HCT116 (cell line): Measurements from ENCODE around the gene IMPG2. TPM values are rescaled to one million over a fixed set of nuclear protein-coding genes. Genes with fewer than 3 reads are reported as not detected.

Experiments
- ATAC-seq: fragments of 200-7000 bp; cut with Tn5 transposase; 2 replicates; pipeline ENCODE4 v1.9.1; 2020; ENCODE audit warnings: mild to moderate bottlenecking, moderate library complexity
- BruUV-seq: library from RNA; stranded (reverse); fragments of 400-500 nt; replicated peaks from 2 replicates; lab custom pipeline; 2021; lab: Mats Ljungman, UMichigan
- CTCF ChIA-PET: fragments of 300-600 bp; sonication (Branson Sonifier 250); formaldehyde crosslinking; loops from one replicate; lab custom pipeline; 2021; ENCODE audit warnings: antibody characterized with exemption; lab: Charles Lee
- POLR2A ChIA-PET: fragments of 300-600, 350-600 bp; sonication (Branson Sonifier 250); formaldehyde crosslinking; loops from one replicate; lab custom pipeline; 2021; ENCODE audit warnings: antibody characterized with exemption; lab: Charles Lee
- RAD21 ChIA-PET, 2 experiments: fragments of 300-600 bp; sonication (Branson Sonifier 250); formaldehyde crosslinking; loops; one replicate each; lab custom pipeline; 2023; ENCODE audit warnings: low total read pairs in 2 of 2; ENCODE audit not compliant: uncharacterized antibody in 2 of 2, unreplicated experiment in 2 of 2, low non-redundant PET in 1 of 2; lab: Charles Lee
- DNase-seq: peaks from one replicate; pipeline ENCODE4 v3.0.0-alpha.2; 2010; ENCODE audit warnings: low read depth, low spot score
- H2AFZ ChIP-seq: fragments of 200-600 bp; shearing (Covaris generic), sonication (generic); 2 replicates; pipeline ENCODE4 v1.6.1; 2017; ENCODE audit warnings: low read depth, mixed run types, mixed read lengths, antibody characterized with exemption, low read length; ENCODE audit not compliant: poor library complexity, severe bottlenecking
- H3K27ac ChIP-seq: 2 replicates; pipeline ENCODE4 v1.5.1; 2012; ENCODE audit warnings: low read depth, low read length
- H3K27me3 ChIP-seq: fragments of 200-600 bp; sonication (generic); 2 replicates; pipeline ENCODE4 v1.6.1; 2016; ENCODE audit warnings: mixed run types, low read length, mixed read lengths; ENCODE audit not compliant: insufficient read depth
- H3K36me3 ChIP-seq, 2 experiments: fragments of 200-500 bp in 1 of 2; fragments of 200-600 bp in 1 of 2; sonication (Bioruptor generic) in 1 of 2; sonication (generic) in 1 of 2; 2 replicates each; pipeline versions ENCODE4 v1.5.1 to v1.6.1; 2014 to 2016; ENCODE audit warnings: low read length in 2 of 2, inconsistent platforms in 1 of 2, mixed read lengths in 1 of 2, mixed run types in 1 of 2; ENCODE audit not compliant: insufficient read depth in 2 of 2, control insufficient read depth in 1 of 2
- H3K4me1 ChIP-seq, 2 experiments: fragments of 200-600 bp in 1 of 2; sonication (generic) in 1 of 2; 2 replicates each; pipeline versions ENCODE4 v1.5.1 to v1.6.1; 2012 to 2017; ENCODE audit warnings: low read length in 2 of 2, inconsistent platforms in 1 of 2, mild to moderate bottlenecking in 1 of 2, mixed read lengths in 1 of 2, mixed run types in 1 of 2, moderate library complexity in 1 of 2; ENCODE audit not compliant: insufficient read depth in 2 of 2, control insufficient read depth in 1 of 2
- H3K4me2 ChIP-seq: fragments of 200-600 bp; sonication (generic); 2 replicates; pipeline ENCODE4 v1.6.1; 2017; ENCODE audit warnings: mixed run types, low read length, mixed read lengths
- H3K4me3 ChIP-seq, 2 experiments: fragments of 200-600 bp in 1 of 2; sonication (generic) in 1 of 2; replicated peaks in 1 of 2; 2 replicates each; pipeline ENCODE4 v1.5.1; 2011 to 2016; ENCODE audit warnings: low read length in 2 of 2, control low read depth in 1 of 2, low read depth in 1 of 2, mild to moderate bottlenecking in 1 of 2, mixed read lengths in 1 of 2, mixed run types in 1 of 2
- H3K79me2 ChIP-seq: fragments of 200-600 bp; sonication (generic); 2 replicates; pipeline ENCODE4 v1.6.1; 2017; ENCODE audit warnings: mild to moderate bottlenecking, mixed run types, low read length, moderate library complexity, mixed read lengths; ENCODE audit not compliant: insufficient read depth
- H3K9ac ChIP-seq: fragments of 200-600 bp; sonication (generic); 2 replicates; pipeline ENCODE4 v1.6.1; 2016; ENCODE audit warnings: low read length, mixed read lengths
- H3K9me2 ChIP-seq: fragments of 200-600 bp; sonication (generic), shearing (Covaris generic); 2 replicates; pipeline ENCODE4 v1.6.1; 2017; ENCODE audit warnings: mixed run types, mild to moderate bottlenecking, moderate library complexity; ENCODE audit not compliant: insufficient read depth
- H3K9me3 ChIP-seq, 2 experiments: fragments of 200-500 bp in 1 of 2; fragments of 200-600 bp in 1 of 2; sonication (Bioruptor generic) in 1 of 2; sonication (generic) in 1 of 2; 2 replicates each; pipeline ENCODE4 v1.6.1; 2014 to 2017; ENCODE audit warnings: low read length in 2 of 2, mixed read lengths in 2 of 2, inconsistent platforms in 1 of 2, low read depth in 1 of 2, mild to moderate bottlenecking in 1 of 2, mixed run types in 1 of 2, moderate library complexity in 1 of 2; ENCODE audit not compliant: control insufficient read depth in 1 of 2, insufficient read depth in 1 of 2
- H4K20me1 ChIP-seq: fragments of 200-600 bp; sonication (generic), shearing (Covaris generic); 2 replicates; pipeline ENCODE4 v1.6.1; 2017; ENCODE audit warnings: mixed run types, mild to moderate bottlenecking, moderate library complexity; ENCODE audit not compliant: insufficient read depth
- CEBPB ChIP-seq: IDR thresholded peaks from 2 replicates; pipeline ENCODE4 v1.6.1; 2012; ENCODE audit warnings: low read depth
- REST ChIP-seq: IDR thresholded peaks from 2 replicates; pipeline ENCODE4 v1.6.1; 2012; ENCODE audit warnings: low read depth
- ZBTB33 ChIP-seq: IDR thresholded peaks from 2 replicates; pipeline ENCODE4 v1.6.1; 2011; ENCODE audit warnings: mild to moderate bottlenecking, low read length, moderate library complexity; ENCODE audit not compliant: insufficient replicate concordance; ENCODE audit errors: extremely low read depth
- ZNF274 ChIP-seq: fragments of 200-500 bp; sonication (Bioruptor generic); IDR thresholded peaks from 2 replicates; pipeline ENCODE4 v1.6.1; 2014; ENCODE audit warnings: mild to moderate bottlenecking, low read depth, low read length, inconsistent platforms
- intact Hi-C: fragments of 100-400 bp; cut with micrococcal nuclease; formaldehyde crosslinking; loops from 2 replicates; pipeline ENCODE4 v1.10.0; 2022
- total RNA-seq: library from RNA; stranded (reverse); gene quantifications from one replicate; pipeline ENCODE4 v1.2.1, GENCODE V29; 2021; ENCODE audit not compliant: unreplicated experiment

The IMPG2 gene
- total RNA-seq, 1 experiment from 2014 or later = 0.20 TPM

- Histone ChIP-seq H3K9me3 (peaks cover 0 to 4% of the 10 kb centered on the region in 2 experiments; a peak in 1 of 4 replicates), H3K27me3 (no peaks in the 10 kb centered on the region), H3K27ac (no peak overlapping the region), H2AFZ (no peak overlapping the region), H3K79me2 (no peaks in the 10 kb centered on the region), H3K4me1 (no peaks in the 10 kb centered on the region), H3K36me3 (no peaks in the 10 kb centered on the region), H3K9me2 (no peaks in the 10 kb centered on the region), H3K9ac (no peak overlapping the region), H3K4me2 (no peak overlapping the region), H4K20me1 (no peaks in the 10 kb centered on the region), H3K4me3 (no peak overlapping the region)
- TF ChIP-seq ZBTB33 (no peak), ZNF274 (no peak), REST (no peak), CEBPB (no peak)
- intact Hi-C loops = no loop called here
- POLR2A ChIA-PET = no interaction called here
- no peak for DNase-seq
- CTCF ChIA-PET = no interaction called here
- RAD21 ChIA-PET = no interaction called here
- no peak for ATAC-seq
- no TSS peak for BruUV-seq
Observed at GRCh38 chr3:101312545-101312944, 7.8 kb downstream of the IMPG2 start.
